Muscle layer of colon (tissue), 2 donors: ENCODE data around the gene XCL2.
"Not testable (repeated sequence)": the region's sequence is repeated elsewhere in the genome, so short reads cannot be mapped to it uniquely, and the experiment has no call there.

Source experiments
- H3K27ac ChIP-seq: one replicate; pipeline ENCODE4 v1.7.0; 2013; ENCODE audit warnings: low read depth, mild to moderate bottlenecking, low read length, moderate library complexity
- H3K27me3 ChIP-seq, 2 donors: one replicate each; pipeline ENCODE4 v1.7.0; 2013; ENCODE audit warnings: low read length in 2 of 2, mild to moderate bottlenecking in 2 of 2; ENCODE audit not compliant: insufficient read depth in 2 of 2, control insufficient read depth in 1 of 2
- H3K36me3 ChIP-seq: one replicate; pipeline ENCODE4 v1.7.0; 2013; ENCODE audit warnings: mild to moderate bottlenecking, low read length; ENCODE audit not compliant: insufficient read depth
- H3K4me1 ChIP-seq: one replicate; pipeline ENCODE4 v1.7.0; 2013; ENCODE audit warnings: mild to moderate bottlenecking, low read length; ENCODE audit not compliant: insufficient read depth
- H3K4me3 ChIP-seq, 2 donors: one replicate each; pipeline ENCODE4 v1.7.0; 2013; ENCODE audit warnings: low read length in 2 of 2, low read depth in 1 of 2, mild to moderate bottlenecking in 1 of 2, moderate library complexity in 1 of 2
- H3K9ac ChIP-seq: one replicate; pipeline ENCODE4 v1.7.0; 2013; ENCODE audit warnings: low read length
- H3K9me3 ChIP-seq: one replicate; pipeline ENCODE4 v1.7.0; 2013; ENCODE audit warnings: mild to moderate bottlenecking, low read length
- donor health status: abdominal sarcoma.
- donor health status: Adenocarcinoma of cecum.

XCL2 gene

DNA sequence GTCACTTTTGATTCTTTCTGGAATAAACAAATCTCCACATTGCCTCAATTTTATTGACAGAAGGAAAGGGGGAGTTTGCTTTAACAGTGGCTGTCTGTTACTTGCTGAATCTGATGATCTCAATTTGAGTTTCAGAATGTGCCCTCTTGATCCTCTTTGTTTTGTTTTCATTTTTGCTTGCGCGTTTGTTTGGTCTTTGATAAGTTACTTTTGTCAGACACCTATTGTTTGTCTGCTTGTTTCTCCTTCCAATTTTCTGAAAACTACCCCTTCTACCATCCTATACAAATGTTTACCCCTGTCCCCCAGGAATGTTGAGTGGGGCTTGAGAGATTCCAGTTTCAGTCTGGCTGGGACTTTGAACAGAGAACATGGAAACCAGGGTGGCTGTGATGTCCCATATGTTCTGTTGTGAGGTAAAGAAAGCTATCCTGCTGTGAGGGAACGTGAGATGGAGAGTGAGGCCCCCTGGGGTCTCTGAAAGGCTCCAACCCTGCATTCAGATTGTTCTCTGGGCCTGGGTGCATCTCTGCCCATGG lies 11.8 kb upstream of the XCL2 start:
- no peak overlapping the region for H3K4me3 ChIP-seq
- H3K9me3 ChIP-seq: no peaks in the 10 kb centered on the region
- H3K27ac ChIP-seq: no peak overlapping the region
- no peaks in the 10 kb centered on the region for H3K4me1 ChIP-seq
- no peaks in the 10 kb centered on the region for H3K27me3 ChIP-seq
- H3K36me3 ChIP-seq: no peaks in the 10 kb centered on the region
- H3K9ac ChIP-seq: no peak overlapping the region

DNA sequence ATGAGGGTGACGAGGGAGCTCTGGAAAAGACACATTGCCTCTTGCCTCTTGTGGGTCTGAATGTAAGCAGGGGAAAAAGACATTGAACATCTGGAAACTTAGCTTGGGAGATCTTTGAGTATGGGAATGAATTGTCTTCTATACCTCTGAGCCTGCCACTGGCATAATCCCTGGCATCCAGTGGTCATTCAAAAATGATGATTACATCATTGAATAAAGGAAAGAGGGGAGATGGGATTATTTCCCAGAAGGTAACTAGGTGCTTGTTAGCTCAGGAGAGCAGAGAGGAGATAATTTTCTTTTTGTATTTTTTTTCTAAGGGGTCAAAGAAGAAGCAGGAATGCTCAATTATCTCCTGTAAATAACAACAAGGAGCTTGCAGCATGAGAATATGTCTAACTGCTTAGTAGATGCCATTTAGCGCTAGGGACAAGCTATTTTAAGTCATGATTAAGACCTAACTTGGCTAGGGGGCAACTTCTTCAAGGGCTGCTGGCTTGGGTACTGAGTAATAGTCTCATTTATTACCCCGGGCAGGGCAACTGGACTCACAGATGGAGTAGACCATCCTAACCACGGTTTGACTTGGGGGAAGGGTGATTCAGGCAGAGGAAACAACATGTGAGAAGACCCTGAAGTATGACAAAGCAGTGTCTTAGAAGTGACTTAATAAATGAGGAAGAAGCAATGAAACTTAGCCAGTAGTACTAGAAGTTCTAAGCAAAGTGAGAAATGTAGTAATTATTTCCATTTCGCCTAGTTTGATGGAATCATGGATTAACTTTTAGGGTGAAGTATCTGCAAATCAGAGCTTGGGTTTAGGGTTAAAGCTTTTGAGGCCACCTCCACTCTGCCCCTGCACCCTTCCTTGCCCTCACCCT lies 11.0 kb upstream of the XCL2 start:
- H3K36me3 ChIP-seq: no peaks in the 10 kb centered on the region
- H3K4me3 ChIP-seq: no peak overlapping the region
- H3K9me3 ChIP-seq: no peaks in the 10 kb centered on the region
- no peaks in the 10 kb centered on the region for H3K4me1 ChIP-seq
- H3K9ac ChIP-seq: no peak overlapping the region
- H3K27ac ChIP-seq: no peak overlapping the region
- H3K27me3 ChIP-seq: no peaks in the 10 kb centered on the region

DNA sequence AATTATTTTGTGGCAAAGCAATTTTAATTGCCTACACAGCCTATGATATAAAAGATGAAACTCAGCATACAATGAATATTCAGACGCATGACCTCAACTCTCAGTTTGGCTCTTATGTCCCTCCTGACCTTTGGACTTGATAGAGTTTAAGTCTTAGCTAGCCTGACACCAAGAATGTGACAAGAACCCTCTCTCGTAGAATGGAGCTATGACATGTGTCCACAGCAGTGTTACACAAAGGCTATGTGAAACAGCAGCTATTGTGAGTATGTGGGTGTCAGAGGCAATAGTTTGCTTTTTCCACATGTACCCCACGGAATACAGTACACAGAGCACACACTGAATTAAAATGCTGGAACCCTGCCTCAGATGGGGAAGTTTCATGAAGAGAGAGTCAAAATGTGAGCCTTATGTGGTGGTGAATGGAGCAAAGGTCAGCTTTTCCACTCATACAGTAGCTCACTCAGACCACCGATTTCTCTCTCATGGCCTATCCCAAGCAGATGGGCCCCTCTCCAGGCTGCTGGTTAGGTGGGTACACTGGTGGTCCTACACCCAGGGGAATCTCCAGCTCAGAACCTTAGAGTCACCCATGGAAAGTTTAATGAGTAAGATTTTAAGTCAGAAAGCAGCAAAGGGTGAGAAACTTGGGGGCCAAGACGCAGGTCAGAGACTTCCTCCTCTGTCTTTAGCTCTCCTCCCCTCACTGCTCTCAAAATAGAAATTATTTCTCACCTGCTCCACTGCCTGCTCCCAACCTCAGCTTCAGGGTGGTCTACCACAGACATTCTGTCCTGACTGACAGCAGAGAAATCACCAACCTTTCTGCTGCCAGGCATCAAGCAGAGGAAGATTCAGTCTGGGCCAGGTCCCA lies 10.1 kb upstream of the XCL2 start:
- Histone ChIP-seq H3K27me3 (no peaks in the 10 kb centered on the region), H3K4me3 (no peak overlapping the region), H3K9me3 (no peaks in the 10 kb centered on the region), H3K9ac (no peak overlapping the region), H3K27ac (no peak overlapping the region), H3K36me3 (no peaks in the 10 kb centered on the region), H3K4me1 (no peaks in the 10 kb centered on the region)

DNA sequence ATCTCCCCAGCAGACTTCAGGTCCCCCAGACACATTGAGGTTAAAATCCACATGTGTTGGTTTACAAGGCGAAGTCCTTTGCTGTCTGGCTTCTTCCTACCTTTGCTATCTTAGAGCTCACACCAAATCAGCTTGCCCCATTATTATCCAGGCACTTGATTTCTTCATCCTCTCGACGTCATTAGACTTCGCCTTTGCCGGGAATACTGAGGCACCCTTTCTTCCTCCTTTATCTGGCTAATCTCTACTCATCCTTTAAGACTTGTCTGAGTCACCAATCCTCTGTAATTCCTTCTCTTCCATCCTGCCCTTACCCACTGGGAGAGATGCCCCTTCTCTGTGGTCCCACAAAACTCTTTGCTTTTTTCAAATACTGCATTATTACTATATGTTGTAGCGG lies 9.2 kb upstream of the XCL2 start:
- Histone ChIP-seq H3K9me3 (no peaks in the 10 kb centered on the region), H3K9ac (no peak overlapping the region), H3K36me3 (no peaks in the 10 kb centered on the region), H3K4me3 (no peak overlapping the region), H3K27ac (no peak overlapping the region), H3K4me1 (no peaks in the 10 kb centered on the region), H3K27me3 (no peaks in the 10 kb centered on the region)

DNA sequence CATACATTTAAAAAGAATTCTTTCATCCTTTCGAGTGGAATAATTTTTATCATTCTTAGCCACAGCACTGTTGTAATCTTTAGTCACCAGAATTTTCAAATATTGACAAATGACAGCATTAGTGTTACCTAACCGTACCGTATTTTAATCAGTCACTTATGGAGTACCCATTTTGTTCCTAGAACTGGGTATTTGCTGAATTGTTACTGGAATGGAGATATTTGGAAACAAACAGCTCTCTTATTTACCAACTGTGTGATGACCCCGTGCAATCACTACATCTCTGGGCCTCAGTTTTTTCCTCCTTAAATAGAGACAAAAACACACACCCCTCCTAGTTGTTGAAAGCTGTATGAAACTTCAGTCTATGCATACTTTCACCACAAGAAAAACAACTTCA lies 7.9 kb upstream of the XCL2 start:
- no peaks in the 10 kb centered on the region for H3K9me3 ChIP-seq
- no peak overlapping the region for H3K9ac ChIP-seq
- no peaks in the 10 kb centered on the region for H3K27me3 ChIP-seq
- H3K27ac ChIP-seq: no peak overlapping the region
- no peak overlapping the region for H3K4me3 ChIP-seq
- no peaks in the 10 kb centered on the region for H3K36me3 ChIP-seq
- no peaks in the 10 kb centered on the region for H3K4me1 ChIP-seq

DNA sequence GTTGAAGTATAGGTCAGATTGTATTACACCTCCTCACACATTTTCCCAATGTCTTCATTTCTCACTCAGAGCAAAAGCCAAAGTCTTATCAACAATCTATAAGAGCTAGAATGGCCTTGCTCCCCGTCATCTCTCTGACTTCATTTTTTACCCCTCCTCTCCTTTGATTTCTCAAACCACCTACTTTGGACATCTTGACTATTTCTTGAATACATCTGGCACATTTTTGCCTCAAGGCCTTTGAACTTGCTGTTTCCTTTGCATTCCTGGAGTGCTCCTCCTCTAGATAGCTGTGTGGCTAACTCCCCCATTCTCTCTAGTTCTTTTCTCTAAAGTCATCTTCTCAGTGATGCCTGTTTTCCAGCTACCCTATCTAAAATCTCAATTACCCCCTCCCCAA lies 7.2 kb upstream of the XCL2 start:
- Histone ChIP-seq H3K4me1 (no peaks in the 10 kb centered on the region), H3K36me3 (no peaks in the 10 kb centered on the region), H3K9me3 (no peaks in the 10 kb centered on the region), H3K27ac (no peak overlapping the region), H3K4me3 (no peak overlapping the region), H3K27me3 (no peaks in the 10 kb centered on the region), H3K9ac (no peak overlapping the region)

DNA sequence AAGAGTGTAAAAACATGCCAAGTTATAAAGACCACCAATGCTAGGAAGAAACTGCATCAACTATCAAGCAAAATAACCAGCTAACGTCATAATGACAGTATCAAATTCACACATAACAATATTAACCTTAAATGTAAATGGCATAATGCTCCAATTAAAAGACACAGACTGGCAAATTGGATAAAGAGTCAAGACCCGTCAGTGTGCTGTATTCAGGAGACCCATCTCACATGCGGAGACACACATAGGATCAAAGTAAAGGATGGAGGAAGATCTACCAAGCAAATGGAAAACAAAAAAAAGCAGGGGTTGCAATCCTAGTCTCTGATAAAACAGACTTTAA lies 2.7 kb upstream of the XCL2 start:
- H3K9ac ChIP-seq, H3K4me3 ChIP-seq, H3K9me3 ChIP-seq, H3K4me1 ChIP-seq, H3K36me3 ChIP-seq, H3K27ac ChIP-seq, H3K27me3 ChIP-seq: not testable (repeated sequence)

DNA sequence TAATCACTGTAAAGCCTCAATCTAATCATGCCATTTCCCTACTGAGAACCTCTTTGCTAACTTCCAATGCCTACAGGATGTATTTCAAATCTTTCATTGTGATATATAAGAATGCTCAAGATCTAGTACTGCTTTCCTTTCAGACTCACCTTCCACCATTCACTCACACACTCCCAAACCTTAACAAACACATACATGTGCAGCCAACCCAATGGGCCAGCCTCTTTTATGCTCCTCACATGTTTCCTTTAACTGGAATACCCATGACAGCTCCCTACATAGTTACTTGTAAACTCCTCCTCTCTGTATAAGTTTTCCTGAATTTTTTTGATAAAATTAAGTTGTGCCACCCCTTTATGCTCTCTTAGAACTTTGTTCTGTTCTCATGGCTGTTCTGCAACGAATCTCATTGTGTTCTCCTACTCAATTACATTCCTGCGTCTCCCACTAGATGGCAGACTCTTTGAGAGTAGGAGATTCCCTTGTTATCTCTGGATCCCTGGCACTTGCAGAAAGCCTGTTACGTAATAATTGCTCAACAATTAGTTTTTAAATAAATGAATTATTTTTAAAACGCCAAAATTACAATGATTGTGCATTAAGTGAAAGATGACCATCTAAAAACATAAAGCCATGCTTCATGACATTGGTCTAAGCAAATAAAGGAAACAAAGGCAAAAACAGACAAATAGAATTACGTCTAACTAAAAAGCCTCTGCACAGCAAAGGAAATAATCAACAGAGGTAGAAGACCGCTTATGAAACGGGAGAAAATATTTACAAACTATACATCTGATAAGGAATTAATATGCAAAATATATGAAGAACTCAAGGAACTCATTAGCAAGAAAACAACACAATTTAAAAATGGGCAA lies 2.1 kb upstream of the XCL2 start:
- H3K9me3 ChIP-seq, H3K4me1 ChIP-seq, H3K36me3 ChIP-seq, H3K27me3 ChIP-seq, H3K9ac ChIP-seq, H3K27ac ChIP-seq, H3K4me3 ChIP-seq: not testable (repeated sequence)

DNA sequence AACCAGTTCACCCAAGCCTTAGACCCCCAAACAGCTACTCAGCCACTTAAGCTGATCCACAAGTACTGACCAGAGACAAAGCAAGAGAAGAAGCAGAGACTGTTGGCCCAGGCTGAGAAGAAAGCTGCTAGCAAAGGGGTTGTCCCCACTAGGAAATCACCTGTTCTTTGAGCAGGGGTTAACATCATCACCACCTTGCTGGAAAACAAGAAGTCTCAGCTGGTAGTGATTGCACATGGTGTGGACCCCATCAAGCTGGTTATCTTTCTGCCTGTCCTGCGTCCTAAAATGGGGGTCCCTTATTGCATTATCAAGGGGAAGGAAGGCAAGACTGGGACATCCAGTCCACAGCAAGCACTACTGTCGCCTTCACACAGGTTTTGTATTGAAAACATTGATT lies 819 bp downstream of the XCL2 start:
- not testable (repeated sequence) for H3K27ac ChIP-seq, H3K9me3 ChIP-seq, H3K36me3 ChIP-seq, H3K9ac ChIP-seq, H3K4me3 ChIP-seq, H3K27me3 ChIP-seq, H3K4me1 ChIP-seq

DNA sequence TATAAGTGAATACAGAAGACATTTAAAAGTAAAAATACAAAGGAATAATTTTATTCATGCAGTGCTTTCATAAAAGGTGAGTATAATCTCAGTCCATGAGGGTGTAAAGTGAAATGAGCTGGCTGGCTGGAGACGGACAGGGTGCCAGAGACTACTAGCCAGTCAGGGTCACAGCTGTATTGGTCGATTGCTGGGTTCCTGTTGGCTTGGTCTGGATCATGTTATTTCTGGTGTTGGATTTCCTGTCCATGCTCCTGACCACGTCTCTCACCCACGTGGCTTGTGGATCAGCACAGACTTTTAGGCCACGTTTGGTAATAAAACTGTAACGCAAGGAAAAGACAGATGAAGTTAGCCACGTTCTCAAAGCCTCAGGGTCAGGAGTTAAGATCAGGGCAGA lies 3.0 kb downstream of the XCL2 start:
- not testable (repeated sequence) for H3K27me3 ChIP-seq, H3K9me3 ChIP-seq, H3K4me1 ChIP-seq, H3K36me3 ChIP-seq, H3K4me3 ChIP-seq, H3K27ac ChIP-seq, H3K9ac ChIP-seq

DNA sequence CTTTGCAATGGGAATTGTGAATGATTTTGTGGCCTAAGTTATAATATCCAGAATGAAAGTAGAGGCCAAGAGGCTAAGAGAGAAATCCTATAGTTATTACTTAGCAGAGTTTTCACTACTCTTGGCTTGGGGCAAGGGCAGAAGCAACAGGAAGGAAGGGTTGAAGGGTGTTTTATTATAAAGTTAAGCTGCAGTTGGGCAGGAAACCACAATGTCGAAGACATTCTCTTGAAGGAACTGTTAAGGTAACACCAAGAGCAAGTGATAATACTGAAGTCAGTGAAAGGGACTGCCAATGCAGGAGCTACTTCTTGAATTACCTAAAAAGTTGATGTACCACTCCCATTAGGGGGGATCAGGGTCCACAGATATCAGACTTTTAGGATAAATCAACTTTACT lies 8.3 kb downstream of the XCL2 start:
- H3K4me3 ChIP-seq: no peak overlapping the region
- H3K36me3 ChIP-seq: no peaks in the 10 kb centered on the region
- H3K27ac ChIP-seq: no peak overlapping the region
- H3K4me1 ChIP-seq: no peaks in the 10 kb centered on the region
- H3K9ac ChIP-seq: no peak overlapping the region
- no peaks in the 10 kb centered on the region for H3K27me3 ChIP-seq
- no peaks in the 10 kb centered on the region for H3K9me3 ChIP-seq
